C1 segment of cervical spinal cord (tissue), 14 donors: ENCODE data around the gene TMPRSS6.

Source experiments
- DNase-seq, 14 donors: peaks; one replicate each; lab custom pipeline; 2025; lab: John Stamatoyannopoulos, UW

Gene TMPRSS6

GRCh38 chr22:37140686-37141323 lies 31.3 kb upstream of the TMPRSS6 start:
- no peak for DNase-seq

- no peak for DNase-seq
Measured at GRCh38 chr22:37139762-37140161, 30.2 kb upstream of the TMPRSS6 start.

- DNase-seq = no peak
Measured at GRCh38 chr22:37138849-37139561, 29.5 kb upstream of the TMPRSS6 start.

GRCh38 chr22:37137903-37138665 lies 28.6 kb upstream of the TMPRSS6 start:
- DNase-seq = no peak

GRCh38 chr22:37137131-37137530 lies 27.6 kb upstream of the TMPRSS6 start:
- DNase-seq = no peak

- no peak for DNase-seq
Measured at GRCh38 chr22:37135023-37135422, 25.5 kb upstream of the TMPRSS6 start.

GRCh38 chr22:37133304-37134018 lies 23.9 kb upstream of the TMPRSS6 start:
- DNase-seq = no peak

- DNase-seq = no peak
Measured at GRCh38 chr22:37132773-37133172, 23.3 kb upstream of the TMPRSS6 start.

GRCh38 chr22:37129866-37130441 lies 20.4 kb upstream of the TMPRSS6 start:
- DNase-seq = no peak

- no peak for DNase-seq
Measured at GRCh38 chr22:37128555-37129281, 19.2 kb upstream of the TMPRSS6 start.

- no peak for DNase-seq
Measured at GRCh38 chr22:37127350-37127878, 17.9 kb upstream of the TMPRSS6 start.

- no peak for DNase-seq
Measured at GRCh38 chr22:37126882-37127281, 17.4 kb upstream of the TMPRSS6 start.

- DNase-seq = no peak
Measured at GRCh38 chr22:37126383-37126782, 16.9 kb upstream of the TMPRSS6 start.

- DNase-seq = no peak
Measured at GRCh38 chr22:37123649-37124048, 14.1 kb upstream of the TMPRSS6 start.

GRCh38 chr22:37122598-37123180 lies 13.2 kb upstream of the TMPRSS6 start:
- DNase-seq = no peak

GRCh38 chr22:37121887-37122591 lies 12.5 kb upstream of the TMPRSS6 start:
- no peak for DNase-seq

- no peak for DNase-seq
Measured at GRCh38 chr22:37120569-37121340, 11.2 kb upstream of the TMPRSS6 start.

GRCh38 chr22:37119872-37120271 lies 10.4 kb upstream of the TMPRSS6 start:
- DNase-seq = no peak

GRCh38 chr22:37118083-37118482 lies 8.6 kb upstream of the TMPRSS6 start:
- DNase-seq = no peak
